HepG2 (cell line): ENCODE results near the gene FDPS. TPM values are rescaled to one million over a fixed set of nuclear protein-coding genes. Genes with fewer than 3 reads are reported as not detected.

Experiments used
- ATAC-seq: fragments of 200-7000 bp; cut with Tn5 transposase; 3 replicates; pipeline ENCODE4 v1.9.1; 2020; ENCODE audit warnings: mild to moderate bottlenecking, moderate library complexity
- BruUV-seq: library from RNA; stranded (reverse); fragments of 400-500 nt; replicated peaks from 2 replicates; lab custom pipeline; 2021; lab: Mats Ljungman, UMichigan
- CTCF ChIA-PET: fragments of 300-600 bp; formaldehyde crosslinking; extraction: SDS; loops from one replicate; lab custom pipeline; 2021; ENCODE audit warnings: low total read pairs, inconsistent platforms, low intra/inter-chr PET ratio; lab: Yijun Ruan, JAX
- POLR2A ChIA-PET: fragments of 350-600 bp; sonication (Branson Sonifier 250); formaldehyde crosslinking; loops from one replicate; lab custom pipeline; 2020; ENCODE audit warnings: antibody characterized with exemption, inconsistent platforms; lab: Yijun Ruan, JAX
- DNase-seq: peaks from one replicate; pipeline ENCODE4 v3.0.0-alpha.2; 2015; ENCODE audit warnings: low spot score
- FAIRE-seq: peaks from 3 replicates; lab custom pipeline; 2011; peaks lifted over from hg19 to GRCh38; lab: Jason Lieb, UNC
- H2AFZ ChIP-seq: one replicate; pipeline ENCODE4 v1.6.1; 2011; ENCODE audit warnings: low read length, inconsistent platforms
- H3K27ac ChIP-seq: fragments of 300-600 bp; 3 replicates; pipeline ENCODE4 v1.8.0; 2011; ENCODE audit warnings: mixed run types, mild to moderate bottlenecking, mixed read lengths, low read length, inconsistent platforms; ENCODE audit not compliant: insufficient read depth; ENCODE audit errors: extremely low read length
- H3K27me3 ChIP-seq, 2 experiments: fragments of 200-600 bp in 1 of 2; 2 replicates in 1 of 2; 3 replicates in 1 of 2; pipeline versions ENCODE4 v1.6.0 to v1.8.0; 2011; ENCODE audit warnings: low read length in 2 of 2, mild to moderate bottlenecking in 2 of 2, moderate library complexity in 2 of 2, inconsistent platforms in 1 of 2; ENCODE audit not compliant: insufficient read depth in 2 of 2, control insufficient read depth in 1 of 2
- H3K36me3 ChIP-seq, 2 experiments: fragments of 200-600 bp in 1 of 2; replicated peaks in 1 of 2; 2 replicates in 1 of 2; 3 replicates in 1 of 2; pipeline versions ENCODE4 v1.5.1 to v1.8.0; 2011; ENCODE audit warnings: low read length in 2 of 2, inconsistent platforms in 1 of 2; ENCODE audit not compliant: insufficient read depth in 2 of 2, control insufficient read depth in 1 of 2
- H3K4me1 ChIP-seq: 2 replicates; pipeline ENCODE4 v1.5.1; 2012; ENCODE audit warnings: low read length, inconsistent platforms; ENCODE audit not compliant: insufficient read depth
- H3K4me2 ChIP-seq: 2 replicates; pipeline ENCODE4 v1.6.0; 2011; ENCODE audit warnings: low read depth, low read length, inconsistent platforms
- H3K4me3 ChIP-seq, 3 experiments: fragments of 200-600 bp in 1 of 3; sonication (generic), shearing (Covaris generic) in 1 of 3; replicated peaks in 1 of 3; 2 replicates each; pipeline ENCODE4 v1.5.1; 2011 to 2016; ENCODE audit warnings: low read length in 3 of 3, inconsistent platforms in 2 of 3, low read depth in 2 of 3, mild to moderate bottlenecking in 2 of 3, control low read depth in 1 of 3, mixed read lengths in 1 of 3; ENCODE audit not compliant: insufficient read depth in 1 of 3
- H3K79me2 ChIP-seq: one replicate; pipeline ENCODE4 v1.6.1; 2011; ENCODE audit warnings: low read length, inconsistent platforms; ENCODE audit not compliant: insufficient read depth
- H3K9ac ChIP-seq: 2 replicates; pipeline ENCODE4 v1.6.0; 2011; ENCODE audit warnings: mild to moderate bottlenecking, low read depth, low read length, inconsistent platforms; ENCODE audit not compliant: insufficient read depth
- H3K9me3 ChIP-seq: 2 replicates; pipeline ENCODE4 v1.5.1; 2012; ENCODE audit warnings: mild to moderate bottlenecking, low read length
- H4K20me1 ChIP-seq: 2 replicates; pipeline ENCODE4 v1.6.0; 2011; ENCODE audit warnings: inconsistent platforms, mild to moderate bottlenecking, low read length, moderate library complexity; ENCODE audit not compliant: insufficient read depth
- ARID2 ChIP-seq: sonication (generic); formaldehyde crosslinking; IDR thresholded peaks from 2 replicates; pipeline ENCODE4 v1.8.1; 2022; ENCODE audit warnings: mild to moderate bottlenecking, missing genetic modification reagents, borderline replicate concordance
- CBFB ChIP-seq: sonication (generic); formaldehyde crosslinking; IDR thresholded peaks from 2 replicates; pipeline ENCODE4 v1.4.0; 2020; ENCODE audit warnings: missing genetic modification reagents
- CERS6 ChIP-seq: sonication (generic); formaldehyde crosslinking; IDR thresholded peaks from 2 replicates; pipeline ENCODE4 v1.5.0; 2020; ENCODE audit warnings: missing genetic modification reagents
- CTCF ChIP-seq: sonication (generic); formaldehyde crosslinking; IDR thresholded peaks from 2 replicates; pipeline ENCODE4 v1.5.0; 2020; ENCODE audit warnings: mild to moderate bottlenecking, missing genetic modification reagents, moderate library complexity
- GMEB1 ChIP-seq: sonication (generic); formaldehyde crosslinking; IDR thresholded peaks from 2 replicates; pipeline ENCODE4 v1.5.1; 2020; ENCODE audit warnings: missing genetic modification reagents, mild to moderate bottlenecking, borderline replicate concordance
- HDAC2 ChIP-seq: sonication (generic); formaldehyde crosslinking; IDR thresholded peaks from 2 replicates; pipeline ENCODE4 v1.4.0; 2020; ENCODE audit warnings: missing genetic modification reagents
- NFE2L2 ChIP-seq: fragments of 150-350 bp; IDR thresholded peaks from 2 replicates; pipeline ENCODE4 v1.6.1; 2014; ENCODE audit warnings: low read length
- THAP8 ChIP-seq: sonication (generic); formaldehyde crosslinking; IDR thresholded peaks from 2 replicates; pipeline ENCODE4 v1.5.1; 2020; ENCODE audit warnings: missing genetic modification reagents, mild to moderate bottlenecking, borderline replicate concordance
- ZFP90 ChIP-seq: sonication (generic); formaldehyde crosslinking; IDR thresholded peaks from 2 replicates; pipeline ENCODE4 v1.8.0; 2022; ENCODE audit warnings: missing genetic modification reagents, mild to moderate bottlenecking, inconsistent platforms, borderline replicate concordance
- ZNF276 ChIP-seq: sonication (generic); formaldehyde crosslinking; IDR thresholded peaks from 2 replicates; pipeline ENCODE4 v1.4.0; 2020; ENCODE audit warnings: mild to moderate bottlenecking, low read depth, missing genetic modification reagents
- ZNF761 ChIP-seq: sonication (generic); formaldehyde crosslinking; conservative IDR thresholded peaks from 2 replicates; pipeline ENCODE4 v1.4.0; 2020; ENCODE audit warnings: mild to moderate bottlenecking, missing genetic modification reagents
- WGBS: methylation state at CpG from one replicate; pipeline ENCODE4 v1.1.6; 2017; ENCODE audit warnings: low lambda C conversion rate; 5-methylcytosine and 5-hydroxymethylcytosine counted together
- in situ Hi-C: cut with HindIII; loops from 2 replicates; pipeline ENCODE4 v1.10.0; 2017; ENCODE audit warnings: low pct_unique_long_range_greater_than_20kb; ENCODE audit not compliant: extremely low pct_ligation_motif_present
- intact Hi-C: fragments of 100-400 bp; cut with micrococcal nuclease; formaldehyde crosslinking; loops from one replicate; pipeline ENCODE4 v1.10.0; 2022; ENCODE audit not compliant: unreplicated experiment
- polyA plus RNA-seq, 8 experiments: library from polyadenylated mRNA; depleted of rRNA in 3 of 8; stranded (reverse) in 7 of 8; unstranded in 1 of 8; fragments of >200 nt; fragmentation: Illumina TruSeq in 4 of 8; extraction: Trizol in 4 of 8; gene quantifications; 2 replicates each; pipeline versions ENCODE4 v1.2.1 to v1.2.3, GENCODE V29; 2011 to 2016; ENCODE audit warnings: low read depth in 4 of 8, missing spikeins in 1 of 8, mixed read lengths in 1 of 8; ENCODE audit not compliant: insufficient read depth in 1 of 8
- total RNA-seq, 5 experiments: library from RNA; depleted of rRNA; stranded (reverse); fragments of >200 nt; fragmentation: Illumina TruSeq; extraction: Trizol; gene quantifications; 2 replicates each; pipeline ENCODE4 v1.2.3, GENCODE V29; 2016; ENCODE audit warnings: low read depth in 1 of 5

The FDPS gene
- total and polyA plus RNA-seq, 2 of the 13 experiments (the other 11 are each of a cell fraction or from before 2014, with no cell fraction given): 264 to 519 TPM

- no peak for TF ChIP-seq ARID2 (CRISPR knock-in tag)
Measured at GRCh38 chr1:155322953-155323728, 14.5 kb downstream of the FDPS start (continued).

- FAIRE-seq (no peak), DNase-seq (peak; percentile 75), ATAC-seq (peak; percentile 55)
- peaks cover 5% of the 10 kb centered on the region for H3K79me2 ChIP-seq
- peak overlapping the region; percentile 80 to 94 (median 81); a peak in 5 of 6 replicates for H3K4me3 ChIP-seq
- H3K4me2 ChIP-seq: peak overlapping the region; percentile 80
- peaks cover 3 to 30% of the 10 kb centered on the region in 2 experiments; a peak in 4 of 5 replicates for H3K36me3 ChIP-seq
- ChIA-PET CTCF (interaction anchor here (1.0 to 4.5 kb wide), 5 partner anchors 43 to 117 kb away, joined by 3 to 71 read pairs (median 3); partner anchors contain the start of gene HCN3), POLR2A (interaction anchor here (0.5 to 4.3 kb wide), 14 partner anchors 13 to 82 kb away, joined by 3 to 38 read pairs (median 4); partner anchors contain the start of genes CLK2, ENTREP3, FDPS and HCN3)
- intact Hi-C loops (loop anchor here (1.0 to 5.0 kb wide), 5 partner anchors 15 to 269 kb away; partner anchors contain the start of genes FDPS, HCN3, MTX1 and THBS3), in situ Hi-C loops (no loop called here)
- 2% methylated on average over 10 of the region's 29 CpGs for WGBS
- H2AFZ ChIP-seq: no peak overlapping the region
- peak overlapping the region; percentile 71 for H3K27ac ChIP-seq
- no peaks in the 10 kb centered on the region for H3K9me3 ChIP-seq
- H3K9ac ChIP-seq: peak overlapping the region; percentile 69
- H3K27me3 ChIP-seq: no peaks in the 10 kb centered on the region; a peak in 1 of 5 replicates
- H3K4me1 ChIP-seq: peaks cover 36% of the 10 kb centered on the region
- no TSS peak for BruUV-seq
- H4K20me1 ChIP-seq: no peaks in the 10 kb centered on the region; the same call in none of the 2 replicates
- TF ChIP-seq THAP8 (CRISPR knock-in tag) (0 out of 2 replicates have a peak, but pooled peaks have one; percentile 12), ZFP90 (CRISPR knock-in tag) (no peak), HDAC2 (CRISPR knock-in tag) (no peak), CTCF (CRISPR knock-in tag) (no peak), CBFB (0 out of 2 replicates have a peak, but pooled peaks have one; percentile 38), ZNF276 (CRISPR knock-in tag) (0 out of 2 replicates have a peak, but pooled peaks have one; percentile 25), ZNF761 (0 out of 2 replicates have a peak, but pooled peaks have one; percentile 31), GMEB1 (CRISPR knock-in tag) (peak; percentile 3; the same call in 1 of the 2 replicates), CERS6 (CRISPR knock-in tag) (no peak), NFE2L2 (no peak)
Measured at GRCh38 chr1:155323729-155324036, 15.0 kb downstream of the FDPS start.
